MM.1S (cell line): ENCODE measurements around the gene SORL1.
A peak's percentile ranks its signal among the peaks of the same experiment; 100 is the strongest.

Experiments
- DNase-seq: peaks from one replicate; pipeline ENCODE4 v3.0.0-alpha.2; 2015
- H2AFZ ChIP-seq: fragments of 300-600 bp; sonication (generic); 2 replicates; pipeline ENCODE4 v1.6.0; 2016; ENCODE audit warnings: antibody characterized with exemption, low read length
- H3F3A ChIP-seq: fragments of 300-600 bp; sonication (generic); 2 replicates; pipeline ENCODE4 v1.6.1; 2016; ENCODE audit warnings: mild to moderate bottlenecking, antibody characterized with exemption, low read length, moderate library complexity, mixed read lengths; ENCODE audit not compliant: insufficient read depth
- H3K27ac ChIP-seq: fragments of 300-600 bp; sonication (generic); 2 replicates; pipeline ENCODE4 v1.5.1; 2016; ENCODE audit warnings: mild to moderate bottlenecking, low read length
- H3K27me3 ChIP-seq: fragments of 300-600 bp; sonication (generic); replicated peaks from 2 replicates; pipeline ENCODE4 v1.6.0; 2016; ENCODE audit warnings: low read length; ENCODE audit not compliant: insufficient read depth
- H3K36me3 ChIP-seq: fragments of 300-600 bp; sonication (generic); replicated peaks from 2 replicates; pipeline ENCODE4 v1.6.1; 2016; ENCODE audit warnings: mild to moderate bottlenecking, low read length, mixed read lengths; ENCODE audit not compliant: insufficient read depth
- H3K4me1 ChIP-seq: fragments of 300-600 bp; sonication (generic); 2 replicates; pipeline ENCODE4 v1.6.1; 2016; ENCODE audit warnings: low read length, mixed read lengths
- H3K4me2 ChIP-seq: fragments of 300-600 bp; sonication (generic); 2 replicates; pipeline ENCODE4 v1.6.0; 2016; ENCODE audit warnings: low read depth, low read length
- H3K4me3 ChIP-seq: fragments of 300-600 bp; sonication (generic); 2 replicates; pipeline ENCODE4 v1.5.1; 2016; ENCODE audit warnings: low read length, mixed read lengths
- H3K79me2 ChIP-seq: fragments of 300-600 bp; sonication (generic); 2 replicates; pipeline ENCODE4 v1.6.1; 2016; ENCODE audit warnings: mixed run types, low read length, mixed read lengths
- H3K9ac ChIP-seq: fragments of 300-600 bp; sonication (generic); 2 replicates; pipeline ENCODE4 v1.6.1; 2016; ENCODE audit warnings: low read length, mixed read lengths
- H3K9me2 ChIP-seq: fragments of 300-600 bp; sonication (generic); replicated peaks from 2 replicates; pipeline ENCODE4 v1.6.1; 2016; ENCODE audit warnings: mild to moderate bottlenecking, low read length, mixed read lengths; ENCODE audit not compliant: insufficient read depth
- H3K9me3 ChIP-seq: fragments of 300-600 bp; sonication (generic); replicated peaks from 2 replicates; pipeline ENCODE4 v1.6.1; 2016; ENCODE audit warnings: mild to moderate bottlenecking, low read length, mixed read lengths; ENCODE audit not compliant: insufficient read depth
- H4K20me1 ChIP-seq: fragments of 300-600 bp; sonication (generic); 2 replicates; pipeline ENCODE4 v1.6.1; 2016; ENCODE audit warnings: mild to moderate bottlenecking, low read length, moderate library complexity, mixed read lengths; ENCODE audit not compliant: insufficient read depth
- CTCF ChIP-seq: fragments of 300-600 bp; sonication (generic); IDR thresholded peaks from 2 replicates; pipeline ENCODE4 v1.5.1; 2016; ENCODE audit warnings: antibody characterized with exemption, low read length, mixed read lengths
- EZH2 ChIP-seq: fragments of 300-600 bp; sonication (generic); optimal IDR thresholded peaks from 2 replicates; pipeline ENCODE3; 2017; ENCODE audit warnings: low read depth, mild to moderate bottlenecking, antibody characterized with exemption, low read length, mixed read lengths
- EZH2phosphoT487 ChIP-seq: fragments of 300-600 bp; sonication (generic); IDR thresholded peaks from 2 replicates; pipeline ENCODE4 v1.6.1; 2018; ENCODE audit warnings: antibody characterized with exemption, low read length

The SORL1 gene

GRCh38 chr11:121451986-121452608 is at the start of gene SORL1:
TSS of gene SORL1 (plus strand) at chr11:121452314. CDS start at chr11:121452332, 18 bp downstream.
- H4K20me1 ChIP-seq, result no peaks in the 10 kb centered on the region
- H3K4me2 ChIP-seq, result peak within 1 kb of the TSS; percentile 89
- H3K4me3 ChIP-seq, result peak within 1 kb of the TSS; percentile 80
- no peak within 1 kb of the TSS; the same call in 1 of the 2 replicates for H3K9ac ChIP-seq
- no peaks in the 10 kb centered on the region for H3K36me3 ChIP-seq
- no peak within 1 kb of the TSS for H3K27ac ChIP-seq
- H3K79me2 ChIP-seq, result no peaks in the 10 kb centered on the region
- H3F3A ChIP-seq, result no peaks in the 10 kb centered on the region
- no peaks in the 10 kb centered on the region for H3K4me1 ChIP-seq
- peaks cover 14% of the 10 kb centered on the region for H3K27me3 ChIP-seq
- DNase-seq, result peak; percentile 45
- peak within 1 kb of the TSS; percentile 86 for H2AFZ ChIP-seq
- H3K9me2 ChIP-seq, result no peaks in the 10 kb centered on the region
- no peaks in the 10 kb centered on the region for H3K9me3 ChIP-seq
- TF ChIP-seq EZH2, result no peak
- TF ChIP-seq EZH2phosphoT487, result no peak
- TF ChIP-seq CTCF, result peak; percentile 39

- H3K9me2 ChIP-seq, result no peaks in the 10 kb centered on the region
- H3K27ac ChIP-seq, result no peak overlapping the region
- H3K9ac ChIP-seq, result no peak overlapping the region
- no peaks in the 10 kb centered on the region for H4K20me1 ChIP-seq
- TF ChIP-seq EZH2 (no peak), CTCF (no peak), EZH2phosphoT487 (no peak)
- H3K79me2 ChIP-seq, result no peaks in the 10 kb centered on the region
- H3F3A ChIP-seq, result no peaks in the 10 kb centered on the region
- no peak for DNase-seq
- no peaks in the 10 kb centered on the region for H3K36me3 ChIP-seq
- no peaks in the 10 kb centered on the region for H3K4me1 ChIP-seq
- no peaks in the 10 kb centered on the region for H3K27me3 ChIP-seq
- no peaks in the 10 kb centered on the region for H3K9me3 ChIP-seq
- no peak overlapping the region for H3K4me2 ChIP-seq
- H3K4me3 ChIP-seq, result no peak overlapping the region
- no peak overlapping the region for H2AFZ ChIP-seq
These were observed 46.5 kb upstream of the SORL1 start for GRCh38 chr11:121405646-121406045.

GRCh38 chr11:121406291-121406690 is 45.8 kb upstream of the SORL1 start:
- no peaks in the 10 kb centered on the region for H3K4me1 ChIP-seq
- no peaks in the 10 kb centered on the region for H4K20me1 ChIP-seq
- no peaks in the 10 kb centered on the region for H3K27me3 ChIP-seq
- no peaks in the 10 kb centered on the region for H3F3A ChIP-seq
- no peak overlapping the region for H3K4me3 ChIP-seq
- H3K9ac ChIP-seq, result no peak overlapping the region
- no peaks in the 10 kb centered on the region for H3K9me3 ChIP-seq
- no peaks in the 10 kb centered on the region for H3K9me2 ChIP-seq
- no peak overlapping the region for H3K27ac ChIP-seq
- H2AFZ ChIP-seq, result no peak overlapping the region
- DNase-seq, result no peak
- H3K79me2 ChIP-seq, result no peaks in the 10 kb centered on the region
- no peak overlapping the region for H3K4me2 ChIP-seq
- TF ChIP-seq CTCF, result no peak
- TF ChIP-seq EZH2, result no peak
- no peak for TF ChIP-seq EZH2phosphoT487
- H3K36me3 ChIP-seq, result no peaks in the 10 kb centered on the region
